GM18873 (cell line): ENCODE results near the gene IFIT1.
"Not testable (repeated sequence)": the region's sequence is repeated elsewhere in the genome, so short reads cannot be mapped to it uniquely, and the experiment has no call there.

Source experiments
- ATAC-seq: cut with Tn5 transposase; IDR thresholded peaks from one replicate; pipeline ENCODE4 v1.9.1; 2021; ENCODE audit warnings: mild to moderate bottlenecking, moderate library complexity, moderate number of reproducible peaks; ENCODE audit not compliant: unreplicated experiment, low FRiP score

The IFIT1 gene

DNA sequence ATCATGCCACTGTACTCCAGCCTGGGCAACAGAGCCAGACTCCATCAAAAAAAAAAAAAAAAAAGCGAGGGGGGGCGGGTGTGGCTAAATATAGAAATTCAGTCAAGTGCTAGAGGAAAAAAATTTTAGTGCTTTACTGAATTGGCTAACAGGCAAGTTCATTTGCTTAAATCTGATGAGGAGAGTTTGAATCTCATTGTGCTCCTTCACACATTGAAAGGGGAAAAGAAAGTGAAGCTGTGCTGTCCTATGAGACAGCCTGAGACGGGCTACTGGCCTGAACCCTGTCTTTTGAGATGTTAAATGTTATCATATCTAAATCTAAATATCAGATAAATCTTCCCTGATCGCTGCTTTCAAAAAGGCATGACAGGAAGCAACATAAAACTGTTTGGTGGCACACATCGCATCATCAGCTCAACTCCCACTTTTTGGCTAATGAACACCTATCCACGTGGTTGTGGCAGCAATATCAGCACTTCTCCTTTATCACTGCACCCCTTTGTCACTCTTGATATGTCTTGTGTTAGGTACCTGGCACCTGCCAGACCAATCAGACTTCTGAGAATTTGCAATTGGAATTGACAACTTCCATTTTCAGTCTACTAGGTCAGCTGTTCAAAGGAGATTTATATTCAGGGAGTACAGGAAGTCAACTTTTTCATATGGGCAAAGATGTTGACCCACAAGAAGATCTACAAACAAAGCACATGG, 28.5 kb upstream of the IFIT1 start:
- ATAC-seq, result no peak

DNA sequence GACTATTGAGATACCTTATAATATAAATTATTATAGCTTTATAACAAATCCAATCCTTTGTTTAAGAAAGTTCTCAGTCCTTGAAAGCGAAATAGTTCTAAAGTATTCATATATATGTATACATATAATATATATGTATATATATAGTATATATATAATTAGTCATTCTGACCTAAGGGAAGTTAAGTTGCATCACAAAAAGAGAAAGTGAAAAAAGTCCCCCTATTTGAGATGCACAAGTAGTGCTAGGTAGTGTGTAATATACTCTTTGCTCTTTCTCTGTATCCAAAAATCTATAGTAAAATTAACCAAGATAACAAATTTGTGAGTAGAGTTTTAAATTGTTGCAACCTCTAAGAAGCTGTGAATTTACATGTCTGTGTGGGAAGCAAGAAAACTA, 27.9 kb upstream of the IFIT1 start:
- no peak for ATAC-seq

GRCh38 chr10:89367529-89367928, 24.9 kb upstream of the IFIT1 start:
- peak; percentile 48 for ATAC-seq

GRCh38 chr10:89368129-89368528, 24.3 kb upstream of the IFIT1 start:
- no peak for ATAC-seq

- no peak for ATAC-seq
Observed at GRCh38 chr10:89369156-89370105, 23.0 kb upstream of the IFIT1 start.

DNA sequence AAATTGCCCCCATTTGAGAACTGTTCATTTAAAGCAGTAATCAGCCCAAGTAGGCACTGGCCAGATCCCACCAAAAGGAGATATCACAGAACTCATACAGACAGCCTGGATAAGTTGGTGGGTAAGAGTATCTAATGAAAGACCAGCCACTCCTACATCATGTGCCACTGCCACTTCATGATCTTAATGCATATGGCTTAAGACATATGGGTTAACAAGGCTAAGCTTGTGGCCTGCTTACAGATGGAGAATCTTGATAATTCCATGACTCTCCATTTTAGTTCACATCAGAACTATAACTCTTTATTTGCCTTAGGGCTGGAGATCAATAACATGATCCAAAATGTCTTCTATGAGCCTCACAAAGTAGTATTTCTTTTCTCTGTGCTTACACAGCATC, 21.3 kb upstream of the IFIT1 start:
- ATAC-seq, result no peak

GRCh38 chr10:89371987-89372386, 20.4 kb upstream of the IFIT1 start:
- no peak for ATAC-seq

DNA sequence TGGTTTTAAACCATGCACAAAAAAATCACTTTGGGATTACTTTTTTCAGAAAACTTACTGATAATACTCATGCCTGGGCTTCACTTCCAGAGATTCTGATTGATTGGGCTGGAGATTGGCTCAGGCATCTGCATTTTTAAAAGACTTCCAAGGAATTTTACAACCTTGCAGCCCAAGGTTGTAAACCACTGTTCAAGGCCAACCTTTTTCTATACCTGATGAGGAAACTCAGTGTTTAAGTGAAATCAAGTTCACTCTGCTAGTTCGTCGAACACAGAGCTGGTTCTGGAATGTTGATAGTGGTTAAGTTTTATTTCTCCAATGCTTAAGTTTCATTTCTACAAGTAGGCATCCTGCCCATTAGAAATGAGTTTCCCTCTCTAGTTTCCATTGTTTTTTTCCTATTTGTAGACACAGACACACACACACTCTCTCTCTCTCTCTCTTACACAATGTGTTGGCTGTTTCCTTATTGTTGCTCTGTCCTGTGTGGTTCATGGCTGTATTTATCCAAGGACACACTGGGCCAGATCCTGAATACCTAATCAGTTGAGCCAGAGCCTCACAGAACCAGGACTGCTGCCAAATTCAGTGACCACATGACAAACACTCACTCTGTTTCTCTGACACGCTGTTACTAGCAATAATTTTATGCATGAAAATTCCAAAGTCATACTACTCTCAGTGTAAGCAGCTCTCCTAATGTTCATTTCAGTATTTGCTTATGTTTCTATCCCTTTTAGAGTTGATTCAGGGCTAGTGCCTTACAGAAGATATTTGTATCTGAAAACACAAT, 18.3 kb upstream of the IFIT1 start:
- ATAC-seq, result no peak

DNA sequence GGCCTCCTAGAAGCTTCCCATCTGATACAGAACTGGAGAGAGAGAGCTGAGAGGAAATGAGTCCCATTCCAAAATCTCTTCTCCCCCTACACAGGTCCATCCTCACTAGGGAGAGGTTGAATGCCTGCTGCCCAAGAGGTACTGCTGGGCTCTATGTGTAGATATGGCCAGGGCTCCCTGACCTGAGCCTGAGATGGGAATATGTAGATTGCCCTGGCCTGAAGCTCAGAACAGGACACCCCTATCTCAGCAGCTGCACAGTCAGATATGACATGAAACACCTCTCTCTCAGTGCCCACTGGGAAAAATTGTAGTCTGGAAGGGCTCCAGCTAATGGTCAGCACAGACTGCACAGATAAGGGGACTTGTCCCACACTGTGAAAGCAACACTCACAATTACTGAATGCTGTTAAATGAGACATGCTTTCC, 17.7 kb upstream of the IFIT1 start:
- no peak for ATAC-seq

GRCh38 chr10:89377705-89378637, 14.5 kb upstream of the IFIT1 start, which contains the start of gene IFIT1B:
Gene IFIT1B, plus strand, starts transcription at chr10:89378056. Its CDS starts 80 bp downstream, at chr10:89378136.
- no peak for ATAC-seq

- ATAC-seq, result no peak
Observed at GRCh38 chr10:89379103-89379502, 13.3 kb upstream of the IFIT1 start.

- no peak for ATAC-seq
Observed at GRCh38 chr10:89382757-89383156, 9.7 kb upstream of the IFIT1 start.

GRCh38 chr10:89384474-89385340, 7.7 kb upstream of the IFIT1 start:
- ATAC-seq, result no peak

DNA sequence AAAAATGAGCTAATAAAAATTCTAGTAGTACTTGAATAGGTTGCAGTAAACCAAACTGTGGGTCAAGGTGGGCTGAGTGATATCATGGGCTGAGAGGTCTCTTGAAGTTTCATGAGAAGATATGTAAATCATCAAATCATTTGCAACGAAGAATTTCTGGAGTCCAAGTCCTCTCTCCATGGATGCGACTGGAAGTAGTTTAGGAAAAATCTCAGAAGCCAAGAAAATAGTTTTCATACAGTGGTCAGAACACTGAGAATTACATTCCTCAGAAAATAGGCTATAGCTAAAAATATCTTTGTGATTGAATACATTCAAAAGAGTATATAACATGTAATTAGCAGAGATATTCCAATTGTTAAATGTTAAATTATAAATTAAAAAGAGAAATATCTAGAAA, 3.6 kb upstream of the IFIT1 start:
- ATAC-seq, result no peak

- ATAC-seq, result no peak
Observed at GRCh38 chr10:89389254-89389653, 3.2 kb upstream of the IFIT1 start.

DNA sequence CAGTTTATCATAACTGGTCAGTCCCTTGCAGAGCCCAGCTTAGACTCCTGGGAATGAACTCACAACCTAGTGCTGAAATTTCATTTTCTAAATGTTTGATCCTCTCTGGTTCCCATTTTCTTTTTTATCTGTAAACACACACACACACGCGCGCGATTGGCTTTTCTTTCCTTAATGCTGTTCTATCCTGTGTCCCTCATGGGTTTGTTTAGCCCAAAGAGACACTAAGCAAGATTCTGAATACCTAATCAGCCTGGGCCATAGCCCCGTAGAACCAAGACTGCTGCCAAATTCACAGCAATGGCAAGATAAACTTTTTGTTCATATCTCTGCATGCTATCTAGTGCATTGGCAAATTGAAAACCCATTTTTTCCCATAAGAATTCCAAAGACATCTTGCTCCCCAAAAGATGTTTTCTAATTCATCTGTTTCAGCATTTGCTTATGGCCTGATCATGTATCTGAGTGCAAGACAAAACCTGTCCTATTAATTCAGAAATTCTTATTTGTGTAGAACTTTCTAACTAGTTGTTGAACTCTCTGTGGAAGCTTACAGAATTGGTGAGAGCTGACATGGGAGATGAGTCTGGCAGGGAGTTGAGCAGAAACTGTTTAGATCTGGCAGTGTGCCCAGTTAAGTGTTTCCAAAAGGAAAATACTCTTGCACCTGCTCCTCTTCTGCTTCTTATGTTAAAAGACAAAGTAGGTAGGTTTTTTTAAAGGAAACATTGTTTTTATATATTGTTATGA, 1.8 kb upstream of the IFIT1 start:
- ATAC-seq, result no peak

DNA sequence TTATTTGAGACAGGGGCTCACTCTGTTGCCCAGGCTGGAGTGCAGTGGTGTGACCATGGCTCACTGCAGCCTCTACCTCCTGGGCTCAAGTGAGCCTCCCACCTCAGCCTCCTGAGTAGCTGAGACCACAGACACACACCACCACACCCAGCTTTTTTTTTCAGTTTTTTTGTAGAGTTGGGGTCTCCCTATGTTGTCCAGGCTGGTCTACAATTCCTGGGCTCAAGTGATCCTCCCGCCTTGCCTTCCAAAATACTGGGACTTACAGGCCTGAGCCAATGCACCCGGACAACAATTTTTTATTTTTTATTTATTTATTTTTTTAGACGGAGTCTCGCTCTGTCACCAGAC, 1.2 kb upstream of the IFIT1 start:
- not testable (repeated sequence) for ATAC-seq

- no peak for ATAC-seq
Observed at GRCh38 chr10:89392974-89393373, 551 bp downstream of the IFIT1 start.
